Left ventricle myocardium inferior (tissue), 1 donor: ENCODE measurements around the gene RAB7B. TPM values are rescaled to one million over a fixed set of nuclear protein-coding genes. Genes with fewer than 3 reads are reported as not detected.

Source experiments
- DNase-seq: peaks from one replicate; pipeline ENCODE4 v3.0.0-alpha.2; 2020
- H3K27ac ChIP-seq: fragments of 200-600 bp; replicated peaks from 2 replicates; pipeline ENCODE4 v1.8.0; 2021
- H3K27me3 ChIP-seq: fragments of 200-600 bp; 2 replicates; pipeline ENCODE4 v1.8.0; 2021; ENCODE audit warnings: low read depth
- H3K36me3 ChIP-seq: fragments of 200-600 bp; 2 replicates; pipeline ENCODE4 v1.8.0; 2021
- H3K4me1 ChIP-seq: fragments of 200-600 bp; 2 replicates; pipeline ENCODE4 v1.8.0; 2021
- H3K4me3 ChIP-seq: fragments of 200-600 bp; 2 replicates; pipeline ENCODE4 v1.8.0; 2021; ENCODE audit warnings: mild to moderate bottlenecking, moderate library complexity
- H3K9me3 ChIP-seq: fragments of 200-600 bp; replicated peaks from 2 replicates; pipeline ENCODE4 v1.8.0; 2021
- intact Hi-C: fragments of 100-400 bp; cut with micrococcal nuclease; formaldehyde crosslinking; loops from one replicate; pipeline ENCODE4 v1.11.0; 2022
- total RNA-seq: library from RNA; stranded (reverse); fragmentation: NEBNext Ultra II Directional; extraction: Animal tissue kit (Norgen Biotek cat#: 25700); gene quantifications from one replicate; pipeline ENCODE4 v1.2.1, GENCODE V29; 2021
- TF ChIP-seq, protein P1 (sequence below): fragments of 200-600 bp; IDR thresholded peaks from 2 replicates; pipeline ENCODE4 v1.8.0; 2021; ENCODE audit warnings: antibody characterized with exemption, mild to moderate bottlenecking, borderline replicate concordance
- donor health status: DM: no; HTN: yes; CAD: no; lungs with severe emphysema.

The RAB7B gene
- total RNA-seq, 1 donor from 2014 or later, result 1.4 TPM

DNA sequence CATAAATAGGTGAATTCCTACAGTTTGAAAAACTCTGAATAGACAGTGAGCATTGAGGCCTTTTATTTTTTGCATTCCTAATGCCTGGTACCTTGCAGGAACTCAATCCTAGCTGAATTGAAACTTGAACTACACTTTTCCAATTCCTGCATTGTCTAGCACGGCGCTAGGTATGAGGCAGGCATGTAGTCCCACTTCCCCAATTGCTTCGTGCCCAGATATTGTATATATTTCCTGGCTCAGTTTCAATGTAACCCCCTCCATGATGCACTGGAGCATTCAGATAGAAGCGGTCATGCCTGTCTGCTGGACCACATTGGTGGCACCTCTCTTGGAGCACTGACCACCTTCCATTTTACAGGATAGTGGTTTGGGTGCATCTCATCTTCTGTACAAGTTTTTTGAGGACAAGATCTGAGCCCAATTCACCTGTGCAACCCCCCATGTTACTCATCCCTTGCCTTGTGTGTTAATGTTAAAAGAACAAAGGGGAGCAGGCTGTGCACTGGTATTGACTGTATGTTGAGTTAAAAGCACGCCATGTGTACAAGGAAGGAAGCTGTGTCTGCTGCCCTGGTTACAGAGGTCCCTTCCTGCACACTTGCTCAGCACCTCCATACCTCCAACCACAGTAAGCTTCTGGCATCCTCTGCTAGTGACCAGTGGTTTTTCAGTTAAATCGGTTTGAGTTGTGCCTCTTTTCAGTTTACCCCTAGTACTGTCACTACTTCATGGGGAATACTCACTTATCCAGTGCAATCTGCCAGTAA, 10.0 kb upstream of the RAB7B start:
- TF ChIP-seq, protein P1, sequence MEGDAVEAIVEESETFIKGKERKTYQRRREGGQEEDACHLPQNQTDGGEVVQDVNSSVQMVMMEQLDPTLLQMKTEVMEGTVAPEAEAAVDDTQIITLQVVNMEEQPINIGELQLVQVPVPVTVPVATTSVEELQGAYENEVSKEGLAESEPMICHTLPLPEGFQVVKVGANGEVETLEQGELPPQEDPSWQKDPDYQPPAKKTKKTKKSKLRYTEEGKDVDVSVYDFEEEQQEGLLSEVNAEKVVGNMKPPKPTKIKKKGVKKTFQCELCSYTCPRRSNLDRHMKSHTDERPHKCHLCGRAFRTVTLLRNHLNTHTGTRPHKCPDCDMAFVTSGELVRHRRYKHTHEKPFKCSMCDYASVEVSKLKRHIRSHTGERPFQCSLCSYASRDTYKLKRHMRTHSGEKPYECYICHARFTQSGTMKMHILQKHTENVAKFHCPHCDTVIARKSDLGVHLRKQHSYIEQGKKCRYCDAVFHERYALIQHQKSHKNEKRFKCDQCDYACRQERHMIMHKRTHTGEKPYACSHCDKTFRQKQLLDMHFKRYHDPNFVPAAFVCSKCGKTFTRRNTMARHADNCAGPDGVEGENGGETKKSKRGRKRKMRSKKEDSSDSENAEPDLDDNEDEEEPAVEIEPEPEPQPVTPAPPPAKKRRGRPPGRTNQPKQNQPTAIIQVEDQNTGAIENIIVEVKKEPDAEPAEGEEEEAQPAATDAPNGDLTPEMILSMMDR, result no peak
- Histone ChIP-seq H3K27ac (no peak overlapping the region), H3K4me1 (no peaks in the 10 kb centered on the region), H3K4me3 (no peak overlapping the region), H3K27me3 (no peaks in the 10 kb centered on the region), H3K36me3 (no peaks in the 10 kb centered on the region), H3K9me3 (no peaks in the 10 kb centered on the region)
- intact Hi-C loops, result no loop called here
- no peak for DNase-seq

DNA sequence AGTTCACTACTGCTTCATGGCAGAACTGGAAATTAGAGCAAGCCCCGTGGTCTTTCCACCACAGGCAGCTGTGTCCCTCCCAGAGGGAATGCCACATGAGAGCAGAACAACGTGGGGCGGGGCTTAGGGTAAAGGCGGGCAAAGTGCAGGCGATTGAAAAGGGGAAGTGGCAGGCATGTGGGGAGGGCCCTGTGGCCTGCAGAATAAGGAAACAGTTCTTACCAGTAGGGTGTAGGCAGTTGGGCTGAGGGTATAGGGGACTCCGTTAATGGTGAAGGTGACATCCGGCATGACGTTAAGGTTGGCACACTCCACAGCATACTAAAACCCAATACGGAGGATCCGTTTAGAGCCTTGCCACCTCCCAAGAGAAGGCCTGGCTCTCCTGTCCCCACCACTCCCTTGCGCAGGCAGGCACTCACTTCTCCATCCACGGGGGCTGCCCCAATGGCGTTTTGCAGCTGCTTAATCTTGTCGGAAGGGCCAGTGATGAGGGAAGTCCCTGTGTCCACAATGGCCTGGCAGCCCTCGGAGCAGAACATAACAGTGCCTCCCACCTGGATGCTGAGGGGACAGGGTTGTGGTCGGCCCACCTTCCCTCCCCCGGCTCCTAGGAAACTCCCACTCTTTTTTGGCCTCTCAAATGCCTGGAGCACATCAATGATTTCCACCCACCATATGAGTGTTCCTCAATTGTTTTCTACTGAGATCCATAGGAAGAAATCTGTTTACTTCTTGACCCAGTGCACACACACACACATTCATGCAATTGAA, 9.1 kb upstream of the RAB7B start:
- Histone ChIP-seq H3K4me1 (no peaks in the 10 kb centered on the region), H3K27me3 (no peaks in the 10 kb centered on the region), H3K27ac (no peak overlapping the region), H3K36me3 (no peaks in the 10 kb centered on the region), H3K4me3 (no peak overlapping the region), H3K9me3 (no peaks in the 10 kb centered on the region)
- intact Hi-C loops, result no loop called here
- TF ChIP-seq, protein P1, result no peak
- DNase-seq, result peak; percentile 68

DNA sequence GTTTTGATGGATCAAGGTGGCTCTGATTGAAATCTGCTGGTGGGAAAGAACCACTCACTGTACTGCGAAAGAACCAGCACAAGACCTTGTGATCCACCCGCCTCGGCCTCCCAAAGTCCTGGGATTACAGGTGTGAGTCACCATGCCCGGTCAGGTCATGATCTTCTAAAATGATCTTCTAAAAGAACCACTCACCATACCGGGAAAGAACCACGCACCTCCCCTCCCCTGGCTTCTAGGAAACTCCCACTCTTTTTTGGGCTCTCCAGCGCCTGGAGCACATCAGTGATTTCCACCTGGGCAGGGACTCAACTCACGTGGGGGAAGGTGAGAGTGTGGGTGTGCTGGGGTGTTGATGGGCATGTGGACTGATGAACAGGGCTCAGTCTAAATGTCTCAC, 7.9 kb upstream of the RAB7B start:
- TF ChIP-seq, protein P1, result no peak
- no peak for DNase-seq
- no peaks in the 10 kb centered on the region for H3K36me3 ChIP-seq
- no peaks in the 10 kb centered on the region for H3K4me1 ChIP-seq
- no peaks in the 10 kb centered on the region for H3K27me3 ChIP-seq
- no peak overlapping the region for H3K27ac ChIP-seq
- H3K9me3 ChIP-seq, result no peaks in the 10 kb centered on the region
- intact Hi-C loops, result no loop called here
- H3K4me3 ChIP-seq, result no peak overlapping the region

DNA sequence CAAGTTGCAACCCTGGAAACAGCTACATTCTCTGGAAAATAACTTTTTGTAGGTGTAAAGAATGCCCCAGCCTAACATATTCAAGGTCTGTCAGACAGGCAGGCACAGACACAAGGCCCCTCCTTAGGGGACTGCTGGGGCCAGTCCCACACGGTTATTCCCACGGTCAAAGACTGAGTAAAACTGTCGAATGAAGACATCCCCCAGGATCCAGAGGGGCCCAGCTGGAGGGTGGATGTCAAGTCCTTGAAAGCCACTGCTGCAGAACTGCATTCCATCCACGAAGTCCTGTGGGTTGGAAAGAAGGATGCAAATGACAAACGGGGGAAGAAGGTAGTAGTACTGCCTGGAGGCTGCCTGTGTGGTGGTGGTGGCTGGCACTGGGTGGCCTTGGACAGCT, 6.9 kb upstream of the RAB7B start:
- Histone ChIP-seq H3K4me3 (no peak overlapping the region), H3K36me3 (no peaks in the 10 kb centered on the region), H3K9me3 (no peaks in the 10 kb centered on the region), H3K27ac (no peak overlapping the region), H3K27me3 (no peaks in the 10 kb centered on the region), H3K4me1 (peaks cover 2% of the 10 kb centered on the region)
- DNase-seq, result no peak
- TF ChIP-seq, protein P1, result no peak
- intact Hi-C loops, result no loop called here

DNA sequence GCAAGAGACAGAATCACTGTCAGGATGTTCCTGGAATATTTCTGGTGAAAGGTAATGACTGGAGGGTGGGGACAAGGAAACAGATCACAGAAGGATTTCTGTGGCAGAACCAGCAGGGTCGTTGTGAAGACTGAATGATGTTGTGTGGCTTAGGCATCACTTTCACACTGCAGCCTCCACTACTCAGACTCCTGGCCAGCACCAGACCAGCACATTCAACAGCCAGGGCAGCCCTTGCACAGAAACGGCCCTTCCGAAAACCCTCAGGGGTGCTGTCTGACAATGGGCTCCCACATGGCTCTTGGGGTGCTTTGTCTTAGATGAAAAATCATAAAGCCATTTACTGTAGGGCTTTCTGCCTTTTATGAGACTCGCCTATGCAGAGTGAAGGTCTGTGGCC, 3.8 kb upstream of the RAB7B start:
- H3K4me3 ChIP-seq, result no peak overlapping the region
- DNase-seq, result no peak
- no peaks in the 10 kb centered on the region for H3K9me3 ChIP-seq
- intact Hi-C loops, result no loop called here
- H3K4me1 ChIP-seq, result peaks cover 28% of the 10 kb centered on the region
- no peaks in the 10 kb centered on the region for H3K27me3 ChIP-seq
- no peaks in the 10 kb centered on the region for H3K36me3 ChIP-seq
- TF ChIP-seq, protein P1, result no peak
- H3K27ac ChIP-seq, result no peak overlapping the region
